Dedifferentiated amniotic fluid mesenchymal stem cell (primary cell): Measurements from ENCODE around the gene KLHL3.
"Not testable (repeated sequence)": the region's sequence is repeated elsewhere in the genome, so short reads cannot be mapped to it uniquely, and the experiment has no call there.

Source experiments
- DNase-seq: peaks from one replicate; pipeline ENCODE4 v3.0.0-alpha.2; 2016; ENCODE audit errors: extremely low spot score

Gene KLHL3

GRCh38 chr5:137735555-137736284, at the start of gene KLHL3:
Gene KLHL3, minus strand, starts transcription at chr5:137736089. Its CDS starts 443 bp downstream, at chr5:137735646.
- no peak for DNase-seq

- no peak for DNase-seq
These were observed 47.2 kb upstream of the KLHL3 start for GRCh38 chr5:137782984-137783536.

GRCh38 chr5:137782055-137782454, 46.2 kb upstream of the KLHL3 start:
- no peak for DNase-seq

GRCh38 chr5:137778772-137779564, 43.1 kb upstream of the KLHL3 start:
- DNase-seq: peak; percentile 42

GRCh38 chr5:137767937-137768336, 32.0 kb upstream of the KLHL3 start:
- DNase-seq: not testable (repeated sequence)

- DNase-seq: no peak
These were observed 25.7 kb upstream of the KLHL3 start for GRCh38 chr5:137761566-137761965.

- DNase-seq: no peak
These were observed 25.0 kb upstream of the KLHL3 start for GRCh38 chr5:137760719-137761516.

- DNase-seq: no peak
These were observed 24.4 kb upstream of the KLHL3 start for GRCh38 chr5:137760294-137760693.

- no peak for DNase-seq
These were observed 22.9 kb upstream of the KLHL3 start for GRCh38 chr5:137758715-137759306.

- no peak for DNase-seq
These were observed 22.2 kb upstream of the KLHL3 start for GRCh38 chr5:137758121-137758520.

- no peak for DNase-seq
These were observed 21.7 kb upstream of the KLHL3 start for GRCh38 chr5:137757634-137758033.

- DNase-seq: no peak
These were observed 19.3 kb upstream of the KLHL3 start for GRCh38 chr5:137754961-137755762.

- peak; percentile 96 for DNase-seq
These were observed 18.5 kb upstream of the KLHL3 start, which contains the start of gene HNRNPA0 for GRCh38 chr5:137754188-137754960. Gene HNRNPA0, minus strand, starts transcription at chr5:137754363. Its CDS starts 297 bp downstream, at chr5:137754066.

- DNase-seq: peak; percentile 17
These were observed 17.9 kb upstream of the KLHL3 start for GRCh38 chr5:137753691-137754187.

GRCh38 chr5:137752905-137753690, 17.2 kb upstream of the KLHL3 start:
- no peak for DNase-seq

- DNase-seq: peak; percentile 91
These were observed 16.1 kb upstream of the KLHL3 start for GRCh38 chr5:137751869-137752491.

- no peak for DNase-seq
These were observed 14.5 kb upstream of the KLHL3 start for GRCh38 chr5:137750436-137750835.

- no peak for DNase-seq
These were observed 12.0 kb upstream of the KLHL3 start for GRCh38 chr5:137747848-137748247.
